HG03097 (cell line): ENCODE data around the gene LENEP.

ENCODE experiments used
- ATAC-seq: cut with Tn5 transposase; IDR thresholded peaks from one replicate; pipeline ENCODE4 v1.9.1; 2021; ENCODE audit not compliant: unreplicated experiment, low FRiP score

The LENEP gene

GRCh38 chr1:154993572-154994268 lies at the start of gene LENEP:
LENEP (plus strand) TSS chr1:154993586; CDS start chr1:154993608, 22 bp downstream.
- no peak for ATAC-seq

- ATAC-seq = no peak
These were observed 49.6 kb upstream of the LENEP start for GRCh38 chr1:154943649-154944400.

DNA sequence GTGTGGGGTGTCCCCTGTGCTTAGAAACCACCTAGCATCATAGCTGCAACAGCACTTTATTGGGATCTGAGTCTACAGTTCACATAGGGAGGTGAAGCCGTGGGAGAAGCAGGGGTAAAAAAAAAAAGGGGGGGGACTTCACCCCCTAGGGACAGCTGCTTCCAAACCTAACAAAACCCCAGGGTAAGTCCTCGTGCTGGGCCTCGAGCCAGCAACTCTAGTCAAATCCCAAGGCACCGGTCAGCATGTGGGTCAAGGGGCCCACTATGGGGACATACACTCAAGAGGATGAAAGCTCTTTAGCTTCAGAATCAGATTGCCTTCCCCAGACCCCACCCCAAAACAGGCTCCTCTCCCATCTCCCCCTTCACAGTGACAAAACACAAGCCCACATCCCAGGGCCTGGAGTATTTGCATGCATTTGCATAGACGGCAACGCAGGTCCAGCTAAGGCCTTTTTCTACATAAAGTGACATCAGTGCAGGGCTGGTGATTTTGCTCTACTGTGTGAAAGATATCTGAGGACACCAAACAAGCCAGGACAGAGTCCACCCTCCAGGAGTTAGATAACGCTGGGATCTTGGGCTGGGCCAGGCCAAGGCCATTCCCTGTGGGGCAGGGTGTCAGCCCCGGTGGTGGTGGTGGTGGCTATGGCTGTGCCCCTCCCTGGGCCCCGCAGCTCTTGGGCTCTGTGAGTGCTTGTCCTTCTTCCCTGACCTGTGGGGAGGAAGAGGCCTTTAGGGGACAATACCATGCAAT lies 48.8 kb upstream of the LENEP start:
- ATAC-seq = no peak

DNA sequence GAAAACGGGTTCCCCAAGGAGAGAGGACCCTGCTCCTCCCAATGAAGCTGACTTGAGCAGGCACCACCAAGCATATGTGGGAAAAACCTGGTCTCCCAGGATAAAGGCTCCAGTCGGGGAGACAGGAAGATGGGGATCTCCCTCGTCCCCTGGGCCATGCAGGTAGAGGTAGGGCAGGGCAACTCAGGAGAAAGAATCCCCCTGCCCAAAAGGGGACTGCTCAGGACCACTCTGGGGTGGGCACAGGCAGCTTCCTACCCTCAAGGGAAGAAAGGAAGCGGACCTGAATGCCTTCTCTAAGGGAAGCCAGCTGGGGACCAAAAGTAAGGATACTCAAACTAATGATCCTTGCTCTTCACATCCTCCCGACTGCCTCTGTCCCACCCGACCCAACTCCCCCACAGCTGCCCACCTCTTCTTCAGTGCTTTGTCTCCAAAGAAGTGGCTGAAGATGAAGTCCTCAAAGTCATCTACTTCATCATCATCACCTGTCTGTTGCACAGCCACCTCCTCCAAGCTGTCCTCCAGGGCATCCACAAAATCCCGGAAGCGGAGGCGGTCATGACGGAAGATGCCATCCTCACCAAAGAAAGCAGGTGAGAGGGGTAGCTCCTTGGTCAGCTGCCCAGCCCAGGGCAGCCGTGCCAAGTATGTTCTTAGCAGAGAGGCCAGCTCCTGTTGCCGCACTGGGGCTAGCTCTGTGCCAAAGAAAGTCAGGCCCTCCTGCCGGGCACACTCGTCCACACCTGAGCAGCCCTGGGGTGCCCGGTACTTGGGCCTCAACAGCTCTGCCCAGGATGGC lies 48.0 kb upstream of the LENEP start:
- ATAC-seq = no peak

DNA sequence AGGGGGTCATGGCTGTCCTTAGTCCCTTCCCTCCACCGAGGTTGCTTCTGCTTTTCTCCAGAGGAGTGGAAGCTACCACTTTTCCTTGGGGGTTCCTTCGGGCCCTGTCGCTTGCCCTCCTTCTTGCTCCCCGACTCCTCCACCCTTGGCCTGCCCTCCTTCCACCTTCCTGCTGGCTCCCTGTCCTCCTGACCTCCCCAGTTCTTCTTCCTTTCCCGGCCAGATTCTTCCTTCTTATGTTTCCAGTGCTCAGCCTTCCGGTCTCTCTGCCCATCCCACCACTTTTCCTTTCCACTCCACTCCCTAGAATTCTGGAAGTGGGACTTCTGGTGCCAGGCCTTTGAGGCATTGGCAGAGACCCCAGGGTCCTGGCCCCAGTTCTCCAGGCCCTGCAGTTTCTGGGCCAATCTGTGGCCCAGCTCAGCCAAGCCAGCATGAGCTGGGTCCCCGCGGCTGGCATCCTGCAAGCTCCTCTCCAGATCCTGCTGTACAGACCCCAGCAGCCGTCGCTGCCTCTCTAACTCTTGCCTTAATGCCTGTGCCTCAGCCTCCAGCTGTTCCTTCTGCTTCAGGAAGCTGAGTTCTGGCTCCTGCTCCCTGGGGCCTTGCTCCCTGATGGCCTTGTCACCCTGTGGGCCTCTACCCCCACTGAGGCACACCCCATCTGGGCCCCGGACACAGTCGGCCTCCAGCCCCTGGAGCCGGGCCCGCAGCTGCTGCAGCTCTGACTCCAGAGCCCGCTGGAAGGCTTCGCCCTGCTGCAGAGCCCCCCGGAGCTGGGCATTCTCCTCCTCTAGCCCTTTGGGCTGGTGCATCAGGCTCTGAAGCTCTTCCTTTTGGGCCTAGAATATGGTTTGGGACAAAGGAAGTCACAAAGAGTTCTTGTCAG lies 47.2 kb upstream of the LENEP start:
- ATAC-seq = no peak

DNA sequence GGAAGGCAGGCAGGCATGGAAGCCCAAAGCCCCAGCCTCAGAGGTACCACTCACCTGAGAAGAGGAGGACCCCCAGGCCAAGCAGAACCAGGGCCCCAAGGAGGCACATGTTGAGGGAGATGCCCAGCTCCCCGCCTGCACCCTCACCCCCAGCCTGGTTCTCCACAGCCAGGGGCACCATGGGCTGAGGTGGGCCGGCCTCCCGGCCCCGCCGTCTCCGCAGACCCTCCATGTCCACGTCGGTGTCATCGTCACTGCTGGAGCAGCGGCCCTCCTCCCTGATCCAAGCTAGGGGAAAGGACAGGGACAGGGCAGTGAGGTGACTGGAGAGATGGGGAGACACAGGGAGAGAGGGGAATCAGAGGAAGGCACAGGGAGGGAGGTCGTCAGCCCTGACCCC lies 45.3 kb upstream of the LENEP start:
- no peak for ATAC-seq

- ATAC-seq = no peak
These were observed 41.3 kb upstream of the LENEP start for GRCh38 chr1:154951901-154952657.

DNA sequence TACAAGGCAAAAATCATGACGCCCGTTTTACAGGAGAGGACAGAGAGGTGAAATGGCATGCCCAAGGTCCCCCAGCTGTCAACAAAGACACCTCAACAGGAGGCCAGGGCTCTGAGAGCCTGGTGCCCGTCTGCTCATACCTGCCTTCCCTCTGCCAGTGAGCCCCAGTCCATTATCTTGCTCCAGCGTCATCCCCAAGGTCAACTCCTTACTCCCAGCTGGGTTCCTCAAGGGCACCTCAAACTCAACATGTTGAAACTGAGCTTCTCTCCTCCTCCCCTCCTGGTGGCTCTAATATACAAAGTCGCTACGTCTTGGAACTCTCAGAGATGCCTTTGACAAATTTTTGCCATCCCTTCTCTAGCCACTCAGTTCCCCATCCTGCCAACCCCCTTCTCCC lies 40.7 kb upstream of the LENEP start:
- ATAC-seq = no peak

GRCh38 chr1:154953611-154954038 lies 39.8 kb upstream of the LENEP start:
- no peak for ATAC-seq

GRCh38 chr1:154954541-154954940 lies 38.8 kb upstream of the LENEP start:
- ATAC-seq = no peak

DNA sequence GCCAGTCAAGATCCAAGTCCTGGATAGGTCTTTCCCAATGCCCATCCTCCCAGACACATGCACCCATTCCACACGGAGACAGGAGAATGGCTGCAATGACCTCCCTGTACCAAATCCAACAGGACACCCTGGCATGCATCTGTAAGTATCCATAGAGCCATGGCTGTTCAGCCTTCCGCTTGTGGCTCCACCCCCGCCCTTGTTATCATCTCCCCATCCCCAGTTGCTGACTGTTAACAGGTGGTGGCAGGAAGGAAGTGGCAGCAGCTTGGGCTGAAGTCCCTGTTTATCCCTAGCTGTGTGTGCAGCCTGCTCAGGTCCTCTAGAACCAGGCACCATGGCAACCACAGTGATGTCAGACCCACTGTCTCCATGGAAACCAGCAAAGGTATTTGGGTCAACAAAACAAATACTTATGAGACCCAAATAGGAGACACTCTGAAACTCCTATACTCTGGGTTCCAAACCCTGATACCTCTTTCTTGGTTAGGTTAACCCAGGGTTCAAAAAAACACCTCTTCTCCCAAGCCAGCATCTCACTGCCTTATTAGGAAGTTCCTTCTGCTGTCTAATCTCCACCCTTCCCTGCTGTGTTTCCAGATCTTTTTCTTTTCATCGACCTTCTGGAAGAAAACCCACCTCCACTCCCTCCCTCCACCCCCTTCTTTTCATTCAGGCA lies 38.2 kb upstream of the LENEP start:
- ATAC-seq = peak; percentile 50

DNA sequence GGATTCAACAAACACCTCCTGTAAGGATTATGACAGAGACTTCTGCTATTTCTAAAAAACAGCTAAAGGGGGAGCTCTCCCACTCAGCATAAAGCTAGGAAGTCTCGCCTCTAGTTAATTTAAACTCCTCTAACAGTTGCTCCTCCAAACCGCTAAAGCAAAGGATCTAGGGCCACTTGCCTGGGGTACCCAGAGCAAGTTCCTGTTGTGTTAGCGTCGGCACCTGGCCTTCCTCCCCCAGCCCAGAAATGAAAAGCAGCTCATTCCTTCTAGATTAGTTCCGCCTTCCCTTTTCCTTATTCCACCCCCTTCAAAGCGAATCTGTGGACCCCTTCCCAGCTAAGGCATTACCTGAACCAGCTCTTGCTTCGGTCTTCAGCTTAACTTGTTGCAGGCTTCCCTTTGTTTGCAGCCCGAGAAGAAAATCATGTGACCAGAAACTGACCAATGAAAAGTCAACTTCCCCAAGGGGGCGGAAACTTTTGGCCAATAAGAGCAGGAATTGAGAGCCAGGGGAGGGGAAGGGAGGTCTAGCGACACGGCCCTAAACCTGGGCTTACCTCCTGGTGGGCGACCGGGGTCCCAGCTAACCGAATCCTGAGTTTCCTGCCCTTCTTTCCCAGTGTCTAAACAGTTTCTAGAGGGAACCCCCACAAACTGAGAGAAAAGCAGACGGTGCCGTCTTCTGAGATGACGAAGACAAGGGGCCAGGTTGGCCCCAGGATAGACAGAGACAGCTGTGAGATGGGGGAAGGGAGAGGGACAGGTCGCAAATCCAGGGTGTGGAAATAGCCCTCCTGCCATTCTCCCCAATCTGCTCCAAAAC lies 37.5 kb upstream of the LENEP start, which contains the start of gene PBXIP1:
Gene PBXIP1, minus strand, starts transcription at position 382 of the 826 bp plus-strand sequence. CDS start 2,378 bp downstream, outside the sequence.
- ATAC-seq = peak; percentile 49

GRCh38 chr1:154956544-154956941 lies 36.8 kb upstream of the LENEP start:
- ATAC-seq = no peak

- ATAC-seq = no peak
These were observed 36.2 kb upstream of the LENEP start for GRCh38 chr1:154957091-154957657.

DNA sequence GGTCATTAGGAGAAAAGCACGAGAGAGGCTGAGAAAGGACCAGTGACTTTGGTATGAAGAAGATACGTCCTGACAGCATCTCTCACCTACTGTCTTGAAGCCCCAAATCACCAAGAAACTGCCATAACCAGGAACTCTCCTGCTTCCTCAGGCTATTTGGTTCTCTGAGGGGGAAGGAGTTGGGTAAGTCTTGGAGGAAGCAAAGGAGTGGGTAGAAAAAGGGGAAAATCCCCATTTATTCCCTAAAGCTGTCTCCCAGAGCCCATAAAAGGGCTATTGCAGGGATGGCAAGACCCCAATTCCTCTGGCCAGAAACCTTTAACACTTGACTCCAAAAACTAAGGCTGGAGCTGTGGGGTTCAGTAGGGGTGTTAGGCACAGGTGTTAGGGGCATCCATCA lies 35.4 kb upstream of the LENEP start:
- no peak for ATAC-seq

- no peak for ATAC-seq
These were observed 34.5 kb upstream of the LENEP start for GRCh38 chr1:154958681-154959425.
